C4-2B (cell line): ENCODE results near the gene MMP20.

Source experiments
- CTCF ChIP-seq: fragments of 450-650 bp; conservative IDR thresholded peaks from 2 replicates; pipeline ENCODE4 v1.5.1; 2017; ENCODE audit warnings: mild to moderate bottlenecking
- ZFX ChIP-seq: fragments of 450-650 bp; IDR thresholded peaks from 2 replicates; pipeline ENCODE4 v1.6.1; 2017

GRCh38 chr11:102608699-102609098, 16.4 kb downstream of the MMP20 start:
- no peak for TF ChIP-seq CTCF
- TF ChIP-seq ZFX = no peak
